Cardiac fibroblast (primary cell): ENCODE results near the gene CSMD2.

ENCODE experiments used
- DNase-seq, 2 donors: peaks; one replicate each; pipeline versions ENCODE4 v3.0.0 to v3.0.0-alpha.2; 2010; ENCODE audit warnings: low read depth in 2 of 2
- H3K4me3 ChIP-seq, 2 donors: replicated peaks in 1 of 2; 1 replicate in 1 of 2; 2 replicates in 1 of 2; pipeline ENCODE4 v1.5.1; 2011; ENCODE audit warnings: low read depth in 2 of 2, low read length in 2 of 2, mild to moderate bottlenecking in 2 of 2, moderate library complexity in 1 of 2
- CTCF ChIP-seq: IDR thresholded peaks from one replicate; pipeline ENCODE4 v1.5.1; 2011; ENCODE audit warnings: low read depth, mild to moderate bottlenecking, low read length, inconsistent platforms

CSMD2 gene

GRCh38 chr1:33996281-33996680 lies 168.7 kb downstream of the CSMD2 start:
- no peak for DNase-seq
- TF ChIP-seq CTCF, result no peak
- no peak overlapping the region for H3K4me3 ChIP-seq

DNA sequence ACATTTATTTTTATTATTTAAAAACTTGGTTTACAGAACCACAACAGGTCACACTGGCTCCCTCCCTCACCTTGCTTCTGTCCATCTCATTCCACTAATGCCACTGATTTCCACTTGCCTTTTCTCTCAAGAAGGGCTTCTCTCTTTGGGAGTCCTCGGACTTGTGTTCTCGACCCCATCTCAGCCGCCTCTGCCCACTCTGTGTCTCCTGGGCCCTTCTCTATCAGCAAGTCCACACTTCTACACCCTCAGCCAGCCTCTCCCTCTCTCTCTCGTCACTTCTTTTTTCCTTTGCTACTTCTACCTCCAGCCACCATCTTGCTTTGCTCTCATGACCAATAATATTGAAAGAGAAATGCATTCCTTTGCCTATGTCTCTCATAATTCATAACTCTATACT lies 171.7 kb downstream of the CSMD2 start:
- DNase-seq, result no peak
- H3K4me3 ChIP-seq, result no peak overlapping the region
- no peak for TF ChIP-seq CTCF

GRCh38 chr1:33990281-33990680 lies 174.7 kb downstream of the CSMD2 start:
- no peak overlapping the region for H3K4me3 ChIP-seq
- no peak for DNase-seq
- TF ChIP-seq CTCF, result no peak

DNA sequence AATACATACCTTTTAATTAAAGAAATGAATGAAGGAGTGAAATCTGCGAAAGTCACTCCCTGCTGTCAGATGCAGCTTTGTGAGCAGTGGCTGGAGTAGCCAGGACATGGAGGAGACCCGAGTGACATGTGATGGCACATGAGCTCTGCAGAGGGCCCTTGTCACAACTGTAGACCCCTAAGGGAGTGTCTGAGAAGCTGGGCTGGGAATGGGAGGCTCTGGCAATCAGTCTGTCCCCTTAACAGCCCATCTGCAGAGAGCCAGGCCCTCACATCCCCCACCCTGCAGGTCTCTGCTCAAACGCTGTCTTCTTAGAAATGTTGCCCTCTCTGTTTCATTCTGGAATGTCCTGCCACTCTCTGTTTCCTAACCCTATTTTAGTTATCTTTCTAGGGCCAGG lies 176.9 kb downstream of the CSMD2 start:
- TF ChIP-seq CTCF, result no peak
- H3K4me3 ChIP-seq, result no peak overlapping the region
- DNase-seq, result no peak

DNA sequence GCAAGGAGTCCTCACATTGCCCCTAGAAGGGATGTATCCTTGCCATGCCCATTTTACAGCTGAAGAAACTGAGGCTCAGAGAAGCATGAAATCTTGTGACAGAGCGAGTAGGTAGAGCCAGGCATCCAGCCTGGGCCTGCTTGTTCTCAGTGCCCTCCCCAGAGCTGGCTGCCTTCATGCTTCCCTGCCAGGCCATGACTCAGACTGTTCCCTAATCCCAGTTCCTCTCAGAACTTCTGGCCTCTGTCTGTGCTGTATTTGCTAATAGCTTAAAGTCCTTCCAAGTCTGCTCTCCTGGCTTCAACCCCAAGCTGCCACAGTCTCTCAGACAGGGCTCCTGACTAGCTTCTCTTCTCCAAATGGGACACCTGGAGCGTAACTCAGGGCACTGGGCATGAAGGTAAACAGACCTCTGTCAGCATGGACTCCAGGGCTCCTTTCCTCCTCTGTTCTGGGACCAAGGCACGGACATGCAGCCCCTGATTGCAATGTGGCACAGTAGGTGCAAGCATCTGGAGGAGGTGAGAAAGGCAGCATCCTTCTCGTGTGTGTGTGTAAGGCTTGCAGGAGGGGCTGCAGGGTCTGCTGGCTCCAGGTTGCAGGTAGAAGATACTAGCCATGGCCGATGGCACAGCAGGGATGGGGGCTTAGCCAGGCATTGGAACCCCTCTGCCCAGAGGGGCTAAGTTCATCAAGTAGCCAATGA lies 178.5 kb downstream of the CSMD2 start:
- no peak for TF ChIP-seq CTCF
- DNase-seq, result peak in 1 of 2 donors; percentile 60
- no peak overlapping the region for H3K4me3 ChIP-seq

DNA sequence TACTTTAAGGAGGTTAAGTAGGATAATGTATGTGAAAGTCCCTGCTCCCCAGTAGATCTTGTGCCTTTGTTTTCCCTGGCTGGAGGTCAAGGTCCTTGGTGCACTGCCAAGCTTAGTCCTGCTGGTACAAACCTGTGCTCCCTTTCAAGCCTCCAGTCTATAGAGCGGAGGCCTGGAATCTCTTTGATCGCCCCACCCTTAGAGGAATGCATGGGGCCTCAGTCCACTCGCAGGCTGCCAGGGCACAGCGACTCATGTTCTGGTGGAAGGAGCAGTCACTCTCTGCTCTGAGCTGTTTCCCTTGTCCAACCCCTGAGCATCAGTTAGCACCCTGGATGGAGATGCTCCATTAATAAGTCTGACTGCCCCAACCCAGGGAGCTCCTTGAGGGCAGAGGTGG lies 179.4 kb downstream of the CSMD2 start:
- DNase-seq, result peak in 1 of 2 donors; percentile 10
- TF ChIP-seq CTCF, result no peak

More for the DNA sequence above, 179.4 kb downstream of the CSMD2 start:
- H3K4me3 ChIP-seq, result no peak overlapping the region
